DOHH2 (cell line): ENCODE data around the gene SELENON.

ENCODE experiments used
- EZH2phosphoT487 ChIP-seq: fragments of 200-600 bp; sonication (generic); IDR thresholded peaks from 2 replicates; pipeline ENCODE4 v1.6.1; 2017; ENCODE audit warnings: borderline replicate concordance, mild to moderate bottlenecking, antibody characterized with exemption, low read length, moderate library complexity, mixed read lengths
- TF ChIP-seq, protein P1 (sequence below): fragments of 200-600 bp; sonication (generic); IDR thresholded peaks from one replicate; pipeline ENCODE4 v1.5.1; 2014; ENCODE audit warnings: antibody characterized with exemption, mild to moderate bottlenecking, low read depth, low read length; ENCODE audit not compliant: poor library complexity, severe bottlenecking

DNA sequence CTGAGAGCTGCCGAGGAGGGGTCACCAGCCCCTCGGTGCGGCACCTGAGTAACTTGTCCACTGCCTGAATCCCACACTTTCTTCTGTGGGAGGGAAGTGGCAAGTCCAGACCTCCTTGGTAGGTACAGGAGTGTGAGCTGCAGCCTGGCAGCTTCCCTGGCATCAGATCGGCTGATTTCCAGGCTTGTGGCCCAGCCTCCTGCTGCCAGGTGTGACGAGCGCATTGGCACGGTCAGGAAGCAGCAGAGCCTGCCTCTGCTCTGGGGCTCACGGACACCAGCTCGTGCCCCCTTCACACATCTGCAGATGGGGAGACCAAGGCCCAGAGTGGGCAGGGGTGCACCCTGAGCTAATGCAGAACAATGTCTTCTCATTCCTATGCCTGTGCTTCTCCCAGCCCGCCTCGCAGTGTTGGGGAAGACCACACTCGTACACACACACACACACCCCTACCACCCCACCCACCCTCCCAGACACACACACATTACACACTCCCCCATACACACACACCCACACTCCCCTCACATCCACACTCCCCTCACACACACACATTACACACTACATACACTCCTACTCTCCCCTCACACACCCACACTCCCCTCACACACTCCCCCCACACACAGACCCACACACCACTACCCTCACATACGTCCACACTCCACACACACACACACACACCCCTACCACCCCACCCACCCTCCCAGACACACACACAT, 33.1 kb upstream of the SELENON start:
- TF ChIP-seq, protein P1, sequence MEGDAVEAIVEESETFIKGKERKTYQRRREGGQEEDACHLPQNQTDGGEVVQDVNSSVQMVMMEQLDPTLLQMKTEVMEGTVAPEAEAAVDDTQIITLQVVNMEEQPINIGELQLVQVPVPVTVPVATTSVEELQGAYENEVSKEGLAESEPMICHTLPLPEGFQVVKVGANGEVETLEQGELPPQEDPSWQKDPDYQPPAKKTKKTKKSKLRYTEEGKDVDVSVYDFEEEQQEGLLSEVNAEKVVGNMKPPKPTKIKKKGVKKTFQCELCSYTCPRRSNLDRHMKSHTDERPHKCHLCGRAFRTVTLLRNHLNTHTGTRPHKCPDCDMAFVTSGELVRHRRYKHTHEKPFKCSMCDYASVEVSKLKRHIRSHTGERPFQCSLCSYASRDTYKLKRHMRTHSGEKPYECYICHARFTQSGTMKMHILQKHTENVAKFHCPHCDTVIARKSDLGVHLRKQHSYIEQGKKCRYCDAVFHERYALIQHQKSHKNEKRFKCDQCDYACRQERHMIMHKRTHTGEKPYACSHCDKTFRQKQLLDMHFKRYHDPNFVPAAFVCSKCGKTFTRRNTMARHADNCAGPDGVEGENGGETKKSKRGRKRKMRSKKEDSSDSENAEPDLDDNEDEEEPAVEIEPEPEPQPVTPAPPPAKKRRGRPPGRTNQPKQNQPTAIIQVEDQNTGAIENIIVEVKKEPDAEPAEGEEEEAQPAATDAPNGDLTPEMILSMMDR: no peak
- no peak for TF ChIP-seq EZH2phosphoT487
